ENCODE measurements around the gene MAP3K5. TPM values are rescaled to one million over a fixed set of nuclear protein-coding genes. Genes with fewer than 3 reads are reported as not detected.

MAP3K5 gene
- total RNA-seq, 6 donors from 2014 or later = 26.4 to 45.1 (median 41.8) TPM

GRCh38 chr6:136734977-136735376 lies 57.3 kb downstream of the MAP3K5 start:
- ATAC-seq (ENCODE audit: low FRiP score in 2 of 2) = no peak
- Histone ChIP-seq H3K36me3 (no peaks in the 10 kb centered on the region), H3K4me1 (peaks cover 17 to 26% (median 21%) of the 10 kb centered on the region in 4 donors), H3K27me3 (no peaks in the 10 kb centered on the region), H3K9me3 (no peaks in the 10 kb centered on the region), H3K27ac (no peak overlapping the region), H3K4me3 (no peak overlapping the region)
- WGBS, 2 donors = 93% methylated on average over 1 of the region's 1 CpG
- TF ChIP-seq POLR2AphosphoS5 (IDR thresholded peaks at IDR 0.05) = no peak
- TF ChIP-seq POLR2A (IDR thresholded peaks at IDR 0.05) = no peak
- no peak for TF ChIP-seq CTCF (IDR thresholded peaks at IDR 0.05)
- no peak for TF ChIP-seq EP300 (IDR thresholded peaks at IDR 0.05)
- no peak for DNase-seq

GRCh38 chr6:136732889-136733288 lies 59.4 kb downstream of the MAP3K5 start:
- no peaks in the 10 kb centered on the region for H3K36me3 ChIP-seq
- no peak overlapping the region for H3K4me3 ChIP-seq
- H3K27ac ChIP-seq = no peak overlapping the region
- H3K9me3 ChIP-seq = no peaks in the 10 kb centered on the region
- TF ChIP-seq POLR2AphosphoS5 (IDR thresholded peaks at IDR 0.05) (no peak), EP300 (IDR thresholded peaks at IDR 0.05) (no peak), CTCF (IDR thresholded peaks at IDR 0.05) (no peak)
- H3K4me1 ChIP-seq = peaks cover 9 to 18% (median 11%) of the 10 kb centered on the region in 4 donors
- H3K27me3 ChIP-seq = no peaks in the 10 kb centered on the region
- DNase-seq (no peak), ATAC-seq (ENCODE audit: low FRiP score in 2 of 2) (no peak)
- 93 to 96% methylated on average over 3 of the region's 3 CpGs for WGBS, 2 donors

GRCh38 chr6:136729832-136730231 lies 62.4 kb downstream of the MAP3K5 start:
- Histone ChIP-seq H3K27me3 (no peaks in the 10 kb centered on the region), H3K9me3 (no peaks in the 10 kb centered on the region), H3K27ac (no peak overlapping the region), H3K4me3 (no peak overlapping the region), H3K36me3 (no peaks in the 10 kb centered on the region), H3K4me1 (peaks cover 0 to 18% (median 3%) of the 10 kb centered on the region in 4 donors)
- ATAC-seq (ENCODE audit: low FRiP score in 2 of 2) (no peak), DNase-seq (no peak)
- 83 to 94% methylated on average over 5 of the region's 5 CpGs for WGBS, 2 donors
- TF ChIP-seq EP300 (IDR thresholded peaks at IDR 0.05) = no peak
- TF ChIP-seq CTCF (IDR thresholded peaks at IDR 0.05) = no peak
- no peak for TF ChIP-seq POLR2AphosphoS5 (IDR thresholded peaks at IDR 0.05)
- TF ChIP-seq POLR2A (IDR thresholded peaks at IDR 0.05) = no peak

GRCh38 chr6:136728976-136729515 lies 63.2 kb downstream of the MAP3K5 start:
- 78 to 86% methylated on average over 4 of the region's 4 CpGs for WGBS, 2 donors
- ATAC-seq (ENCODE audit: low FRiP score in 2 of 2) = no peak
- Histone ChIP-seq H3K4me3 (no peak overlapping the region), H3K27ac (no peak overlapping the region), H3K36me3 (no peaks in the 10 kb centered on the region), H3K4me1 (peaks cover 0 to 18% (median 3%) of the 10 kb centered on the region in 4 donors), H3K27me3 (no peaks in the 10 kb centered on the region), H3K9me3 (no peaks in the 10 kb centered on the region)
- TF ChIP-seq EP300 (IDR thresholded peaks at IDR 0.05) (no peak), CTCF (IDR thresholded peaks at IDR 0.05) (no peak), POLR2AphosphoS5 (IDR thresholded peaks at IDR 0.05) (no peak), POLR2A (IDR thresholded peaks at IDR 0.05) (no peak)
- DNase-seq = no peak
